ENCODE results near the gene MSH2.
A peak's percentile ranks its signal among the peaks of the same experiment; 100 is the strongest.
"Not testable (repeated sequence)": the region's sequence is repeated elsewhere in the genome, so short reads cannot be mapped to it uniquely, and the experiment has no call there.

MSH2 gene

GRCh38 chr2:47389692-47390091, 13.3 kb upstream of the MSH2 start:
- Mint-ChIP-seq H3K4me1 (ENCODE audit: low read depth) (peaks cover 3% of the 10 kb centered on the region), H3K27me3 (ENCODE audit: low read depth) (peaks cover 30% of the 10 kb centered on the region), H3K9me3 (no peaks in the 10 kb centered on the region), H3K27ac (no peak overlapping the region), H3K4me3 (no peak overlapping the region), H3K36me3 (ENCODE audit: low read depth) (no peaks in the 10 kb centered on the region)

- Mint-ChIP-seq H3K4me1 (ENCODE audit: low read depth) (peaks cover 21% of the 10 kb centered on the region), H3K9me3 (peaks cover 4% of the 10 kb centered on the region), H3K4me3 (peak overlapping the region; percentile 98), H3K36me3 (ENCODE audit: low read depth) (peaks cover 17% of the 10 kb centered on the region), H3K27ac (no peak overlapping the region), H3K27me3 (ENCODE audit: low read depth) (no peaks in the 10 kb centered on the region)
Measured at GRCh38 chr2:47401789-47402554, 984 bp upstream of the MSH2 start.

GRCh38 chr2:47402555-47402804, 476 bp upstream of the MSH2 start:
- peak overlapping the region; percentile 90 for H3K27ac Mint-ChIP-seq
- H3K36me3 Mint-ChIP-seq (ENCODE audit: low read depth) = peaks cover 22% of the 10 kb centered on the region

GRCh38 chr2:47403609-47404193, 745 bp downstream of the MSH2 start:
- Mint-ChIP-seq H3K9me3 (peaks cover 4% of the 10 kb centered on the region), H3K27ac (peak overlapping the region; percentile 90), H3K4me1 (ENCODE audit: low read depth) (peaks cover 23% of the 10 kb centered on the region), H3K27me3 (ENCODE audit: low read depth) (no peaks in the 10 kb centered on the region), H3K4me3 (peak overlapping the region; percentile 98), H3K36me3 (ENCODE audit: low read depth) (peaks cover 33% of the 10 kb centered on the region)

More at GRCh38 chr2:47402555-47402804, 476 bp upstream of the MSH2 start:
- Mint-ChIP-seq H3K4me3 (peak overlapping the region; percentile 98), H3K27me3 (ENCODE audit: low read depth) (no peaks in the 10 kb centered on the region), H3K4me1 (ENCODE audit: low read depth) (peaks cover 23% of the 10 kb centered on the region), H3K9me3 (peaks cover 4% of the 10 kb centered on the region)

GRCh38 chr2:47404356-47404755, 1.4 kb downstream of the MSH2 start:
- Mint-ChIP-seq H3K27me3 (ENCODE audit: low read depth) (no peaks in the 10 kb centered on the region), H3K4me3 (peak overlapping the region; percentile 98), H3K27ac (peak overlapping the region; percentile 90), H3K9me3 (peaks cover 4% of the 10 kb centered on the region), H3K36me3 (ENCODE audit: low read depth) (peaks cover 34% of the 10 kb centered on the region), H3K4me1 (ENCODE audit: low read depth) (peaks cover 23% of the 10 kb centered on the region)

- H3K4me1 Mint-ChIP-seq (ENCODE audit: low read depth) = peaks cover 23% of the 10 kb centered on the region
- H3K36me3 Mint-ChIP-seq (ENCODE audit: low read depth) = peaks cover 39% of the 10 kb centered on the region
- H3K27ac Mint-ChIP-seq = no peak overlapping the region
- H3K9me3 Mint-ChIP-seq = peaks cover 4% of the 10 kb centered on the region
- no peak overlapping the region for H3K4me3 Mint-ChIP-seq
- no peaks in the 10 kb centered on the region for H3K27me3 Mint-ChIP-seq (ENCODE audit: low read depth)
Measured at GRCh38 chr2:47405757-47406156, 2.8 kb downstream of the MSH2 start.

GRCh38 chr2:47406649-47407330, 3.8 kb downstream of the MSH2 start:
- not testable (repeated sequence) for H3K4me3 Mint-ChIP-seq; H3K27ac Mint-ChIP-seq; H3K9me3 Mint-ChIP-seq; H3K27me3 Mint-ChIP-seq (ENCODE audit: low read depth)
- Mint-ChIP-seq H3K36me3 (ENCODE audit: low read depth) (peaks cover 39% of the 10 kb centered on the region), H3K4me1 (ENCODE audit: low read depth) (peaks cover 23% of the 10 kb centered on the region)

- H3K4me3 Mint-ChIP-seq; H3K9me3 Mint-ChIP-seq; H3K27me3 Mint-ChIP-seq (ENCODE audit: low read depth); H3K27ac Mint-ChIP-seq: not testable (repeated sequence)
- Mint-ChIP-seq H3K36me3 (ENCODE audit: low read depth) (peaks cover 43% of the 10 kb centered on the region), H3K4me1 (ENCODE audit: low read depth) (peaks cover 16% of the 10 kb centered on the region)
Measured at GRCh38 chr2:47407976-47408375, 5.0 kb downstream of the MSH2 start.

GRCh38 chr2:47414682-47415458, 11.9 kb downstream of the MSH2 start:
- Mint-ChIP-seq H3K27me3 (ENCODE audit: low read depth) (no peaks in the 10 kb centered on the region), H3K36me3 (ENCODE audit: low read depth) (peaks cover 26% of the 10 kb centered on the region), H3K27ac (no peak overlapping the region), H3K4me3 (no peak overlapping the region), H3K9me3 (no peaks in the 10 kb centered on the region), H3K4me1 (ENCODE audit: low read depth) (peaks cover 2% of the 10 kb centered on the region)

- no peak overlapping the region for H3K4me3 Mint-ChIP-seq
- no peaks in the 10 kb centered on the region for H3K27me3 Mint-ChIP-seq (ENCODE audit: low read depth)
- no peaks in the 10 kb centered on the region for H3K9me3 Mint-ChIP-seq
- no peak overlapping the region for H3K27ac Mint-ChIP-seq
- H3K36me3 Mint-ChIP-seq (ENCODE audit: low read depth) = peaks cover 18% of the 10 kb centered on the region
- H3K4me1 Mint-ChIP-seq (ENCODE audit: low read depth) = peaks cover 2% of the 10 kb centered on the region
Measured at GRCh38 chr2:47420214-47420613, 17.3 kb downstream of the MSH2 start.

GRCh38 chr2:47420683-47421082, 17.7 kb downstream of the MSH2 start:
- H3K36me3 Mint-ChIP-seq (ENCODE audit: low read depth) = peaks cover 19% of the 10 kb centered on the region
- not testable (repeated sequence) for H3K27ac Mint-ChIP-seq, H3K4me3 Mint-ChIP-seq

GRCh38 chr2:47422016-47422415, 19.1 kb downstream of the MSH2 start:
- Mint-ChIP-seq H3K36me3 (ENCODE audit: low read depth) (peaks cover 15% of the 10 kb centered on the region), H3K27ac (no peak overlapping the region), H3K9me3 (no peaks in the 10 kb centered on the region), H3K4me1 (ENCODE audit: low read depth) (peaks cover 2% of the 10 kb centered on the region), H3K4me3 (no peak overlapping the region), H3K27me3 (ENCODE audit: low read depth) (no peaks in the 10 kb centered on the region)

More at GRCh38 chr2:47420683-47421082, 17.7 kb downstream of the MSH2 start:
- not testable (repeated sequence) for H3K9me3 Mint-ChIP-seq; H3K4me1 Mint-ChIP-seq (ENCODE audit: low read depth); H3K27me3 Mint-ChIP-seq (ENCODE audit: low read depth)

- Mint-ChIP-seq H3K9me3 (no peaks in the 10 kb centered on the region), H3K36me3 (ENCODE audit: low read depth) (peaks cover 15% of the 10 kb centered on the region)
Measured at GRCh38 chr2:47422560-47422959, 19.6 kb downstream of the MSH2 start.

GRCh38 chr2:47426786-47427185, 23.8 kb downstream of the MSH2 start:
- peaks cover 13% of the 10 kb centered on the region for H3K36me3 Mint-ChIP-seq (ENCODE audit: low read depth)
- H3K4me1 Mint-ChIP-seq (ENCODE audit: low read depth) = no peaks in the 10 kb centered on the region
- H3K27ac Mint-ChIP-seq = no peak overlapping the region
- no peak overlapping the region for H3K4me3 Mint-ChIP-seq
- H3K9me3 Mint-ChIP-seq = no peaks in the 10 kb centered on the region
- no peaks in the 10 kb centered on the region for H3K27me3 Mint-ChIP-seq (ENCODE audit: low read depth)

More at GRCh38 chr2:47422560-47422959, 19.6 kb downstream of the MSH2 start:
- H3K27ac Mint-ChIP-seq = no peak overlapping the region
- H3K4me3 Mint-ChIP-seq = no peak overlapping the region
- H3K4me1 Mint-ChIP-seq (ENCODE audit: low read depth) = peaks cover 2% of the 10 kb centered on the region
- no peaks in the 10 kb centered on the region for H3K27me3 Mint-ChIP-seq (ENCODE audit: low read depth)

Measured in T-helper 1 cell treated with Interleukin-12 subunit alpha and Interleukin-12 subunit beta and Interleukin-4 antibody, amounts not matched to agents 30 μg/mL and 1 μg/mL, for 36 hours (primary cell).